ENCODE measurements around the gene SACS. TPM values are rescaled to one million over a fixed set of nuclear protein-coding genes. Genes with fewer than 3 reads are reported as not detected.
"Not testable (repeated sequence)": the region's sequence is repeated elsewhere in the genome, so short reads cannot be mapped to it uniquely, and the experiment has no call there.

The SACS gene
- total RNA-seq, 1 experiment from 2014 or later = 44.8 TPM

DNA sequence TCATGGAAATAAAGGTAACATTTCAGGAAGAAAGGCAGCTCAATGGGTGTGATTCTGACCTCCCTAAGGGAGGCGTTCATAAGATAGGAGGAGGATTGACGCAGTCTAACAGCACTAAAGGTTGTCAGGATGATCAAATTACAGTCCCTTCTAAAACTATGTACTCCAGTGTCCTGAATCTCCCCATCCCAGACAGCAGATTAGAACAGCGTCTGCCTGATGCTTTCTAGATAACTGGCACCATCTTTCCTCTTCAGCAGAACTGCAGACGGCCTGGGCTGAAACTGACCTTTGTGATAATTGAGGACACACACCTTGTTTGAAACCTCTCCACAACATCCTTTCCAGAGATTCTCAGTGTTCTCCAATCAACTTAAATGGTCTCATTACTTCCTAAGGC lies 25.5 kb upstream of the SACS start:
- DNase-seq (ENCODE audit: low read depth, low spot score) = no peak
- in situ Hi-C loops (cut with HindIII; ENCODE audit: low pct_unique_long_range_greater_than_20kb, low sequenced_read_pairs) = no loop called here

DNA sequence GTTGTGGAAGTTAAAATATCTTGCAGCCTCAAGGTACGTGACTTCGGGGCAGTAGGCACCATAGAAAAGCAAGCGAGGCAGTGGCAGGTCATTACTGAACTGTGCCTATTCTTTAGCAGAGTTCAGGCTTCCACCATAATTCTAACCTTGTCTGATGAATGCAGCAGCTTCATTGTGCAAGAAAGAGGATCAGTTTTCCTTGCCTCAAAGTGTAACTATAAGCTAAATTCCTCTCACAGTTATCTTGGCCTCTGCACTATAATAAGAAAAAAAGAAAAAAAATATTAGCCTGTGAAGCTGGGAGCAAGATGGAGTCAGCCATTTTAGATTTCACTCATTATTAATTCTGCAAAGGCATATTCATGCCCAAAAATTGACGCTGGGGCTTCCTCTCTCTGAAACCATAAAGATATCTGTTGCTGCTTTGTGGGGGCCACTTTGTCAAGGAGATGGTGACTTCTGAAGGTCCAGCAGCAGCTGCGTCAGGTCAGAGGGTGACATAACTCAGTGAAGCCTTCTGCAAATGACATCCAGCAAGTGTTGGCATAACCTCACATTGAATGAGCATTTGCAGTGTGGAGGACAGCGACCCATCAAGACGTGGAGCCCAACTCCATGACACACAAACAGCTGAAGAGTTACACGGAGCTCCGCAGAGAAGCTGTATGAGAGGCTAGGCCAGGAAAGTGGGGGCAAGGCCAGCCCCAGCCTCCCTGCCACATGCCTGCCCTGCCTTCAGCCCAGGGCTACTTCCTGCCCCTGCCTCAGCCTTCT lies 23.1 kb upstream of the SACS start:
- DNase-seq (ENCODE audit: low read depth, low spot score) = no peak
- in situ Hi-C loops (cut with HindIII; ENCODE audit: low pct_unique_long_range_greater_than_20kb, low sequenced_read_pairs) = no loop called here

DNA sequence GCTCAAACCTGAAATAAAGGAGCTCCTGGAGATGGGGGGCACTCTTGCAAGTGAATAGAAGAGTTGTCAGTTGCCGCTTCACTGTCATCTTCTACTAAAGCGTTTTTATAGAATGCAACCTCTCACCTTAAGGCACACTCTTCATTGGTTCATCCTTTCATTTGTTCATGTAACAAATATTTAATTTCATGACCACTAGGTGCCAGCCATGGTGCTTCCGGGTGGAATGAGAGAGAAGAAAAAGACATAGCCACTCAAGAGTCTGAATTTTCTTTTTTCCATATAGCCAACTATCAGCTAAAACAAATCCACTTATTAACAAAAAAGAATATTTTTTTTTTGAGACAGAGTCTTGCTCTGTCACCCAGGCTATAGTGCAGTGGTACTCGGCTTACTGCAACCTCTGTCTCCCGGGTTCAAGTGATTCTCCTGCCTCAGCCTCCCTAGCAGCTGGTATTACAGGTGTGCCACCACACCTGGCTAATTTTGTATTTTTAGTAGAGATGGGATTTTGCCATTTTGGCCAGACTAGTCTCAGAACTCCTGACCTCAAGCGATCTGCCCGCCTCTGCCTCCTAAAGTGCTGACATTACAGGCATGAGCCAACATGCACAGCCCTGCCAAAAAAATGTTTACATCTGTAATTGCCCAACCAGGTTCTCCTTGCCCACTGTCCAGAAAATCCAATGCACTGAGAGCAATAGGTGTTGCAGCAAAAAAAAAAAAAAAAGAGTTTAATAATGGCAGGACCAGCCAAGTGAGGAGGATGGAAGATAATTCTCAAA lies 22.1 kb upstream of the SACS start:
- peak; percentile 33 for DNase-seq (ENCODE audit: low read depth, low spot score)
- in situ Hi-C loops (cut with HindIII; ENCODE audit: low pct_unique_long_range_greater_than_20kb, low sequenced_read_pairs) = no loop called here

DNA sequence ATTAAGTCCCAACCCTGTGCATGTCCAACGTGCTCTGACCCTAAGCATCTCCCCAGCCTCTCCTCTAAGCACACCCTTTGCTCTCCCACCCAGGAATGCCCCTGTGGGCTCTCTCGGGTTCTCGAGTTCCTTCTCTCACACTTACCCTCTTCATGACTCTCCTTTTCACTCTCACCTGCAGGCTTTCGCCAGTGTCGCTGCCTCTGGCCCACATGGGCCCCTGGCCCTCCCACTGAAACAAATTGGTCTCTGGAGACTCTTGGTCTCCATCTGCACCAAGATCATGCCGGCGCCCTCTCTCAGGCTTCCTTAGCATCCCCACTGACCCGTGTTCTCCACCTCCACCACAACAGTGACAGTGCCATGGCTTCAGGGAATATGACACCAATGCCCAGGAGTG lies 19.6 kb upstream of the SACS start:
- in situ Hi-C loops (cut with HindIII; ENCODE audit: low pct_unique_long_range_greater_than_20kb, low sequenced_read_pairs) = no loop called here
- DNase-seq (ENCODE audit: low read depth, low spot score) = no peak

DNA sequence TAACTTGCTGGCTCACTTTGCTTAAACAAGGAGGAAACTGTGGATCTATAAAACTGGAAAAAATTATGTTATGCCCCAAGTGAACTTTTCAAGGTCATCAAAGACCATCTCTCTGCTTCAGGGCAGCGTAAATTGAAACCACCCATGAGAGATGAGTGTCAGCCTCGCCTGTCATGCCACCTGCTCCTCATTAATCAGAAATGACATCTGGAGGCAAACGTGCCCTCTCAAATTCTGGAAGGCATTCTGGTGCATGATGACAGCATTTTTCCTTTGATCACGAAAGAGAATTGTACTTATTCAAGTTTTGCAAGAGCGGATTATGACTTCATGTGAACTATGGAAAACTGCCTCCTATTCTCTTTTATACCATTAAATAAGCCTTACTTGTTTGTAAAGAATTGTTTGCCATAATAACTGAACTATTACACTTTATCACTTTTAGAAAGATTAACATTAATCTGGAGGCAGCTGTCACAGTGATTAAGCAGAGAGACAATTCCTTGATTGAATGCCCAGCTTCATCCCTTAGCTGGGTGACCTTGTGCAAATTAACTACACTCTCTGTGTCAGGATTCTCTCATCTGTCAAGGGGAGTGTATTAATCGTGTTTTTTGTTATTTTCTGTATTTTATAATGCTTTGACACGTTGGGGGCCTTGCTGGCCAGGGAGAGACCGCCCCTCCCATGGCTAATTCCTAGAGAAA lies 17.0 kb upstream of the SACS start:
- DNase-seq (ENCODE audit: low read depth, low spot score) = no peak
- in situ Hi-C loops (cut with HindIII; ENCODE audit: low pct_unique_long_range_greater_than_20kb, low sequenced_read_pairs) = no loop called here

DNA sequence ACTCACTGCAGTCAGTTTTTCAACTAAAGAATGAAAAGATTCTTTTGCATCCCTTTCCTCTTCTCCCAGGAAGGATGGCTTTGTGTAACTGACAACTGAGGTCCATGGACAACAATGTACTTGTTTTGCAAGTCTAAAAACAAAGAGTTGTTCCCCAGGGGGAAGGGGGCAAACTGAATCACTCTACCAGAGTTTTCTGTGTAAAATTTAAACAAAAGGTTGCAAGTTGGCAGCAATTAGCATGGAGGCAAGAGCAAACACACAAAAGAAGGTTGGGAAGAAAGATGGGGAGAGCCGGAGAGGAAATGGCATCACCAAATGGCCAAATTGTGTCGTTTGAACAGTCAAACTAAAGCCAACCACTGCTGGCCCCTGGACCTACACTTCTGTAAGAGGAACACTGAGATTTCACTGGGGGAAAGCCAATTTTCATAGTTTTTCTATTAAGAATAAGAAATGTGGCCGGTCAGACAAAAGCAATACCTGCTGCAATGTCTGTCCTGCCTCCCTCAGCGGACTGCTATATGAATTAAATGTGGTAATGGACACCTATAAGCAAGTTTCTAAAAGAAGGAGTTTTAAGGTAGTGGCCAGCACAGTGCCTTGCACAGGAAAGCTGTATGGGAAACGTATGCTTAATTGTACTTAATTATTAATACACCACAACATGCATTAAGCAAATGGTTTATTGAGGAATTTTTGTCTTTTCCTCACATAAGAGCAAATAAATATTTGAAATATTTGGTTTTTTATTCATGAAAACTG lies 16.1 kb upstream of the SACS start:
- in situ Hi-C loops (cut with HindIII; ENCODE audit: low pct_unique_long_range_greater_than_20kb, low sequenced_read_pairs) = no loop called here

DNA sequence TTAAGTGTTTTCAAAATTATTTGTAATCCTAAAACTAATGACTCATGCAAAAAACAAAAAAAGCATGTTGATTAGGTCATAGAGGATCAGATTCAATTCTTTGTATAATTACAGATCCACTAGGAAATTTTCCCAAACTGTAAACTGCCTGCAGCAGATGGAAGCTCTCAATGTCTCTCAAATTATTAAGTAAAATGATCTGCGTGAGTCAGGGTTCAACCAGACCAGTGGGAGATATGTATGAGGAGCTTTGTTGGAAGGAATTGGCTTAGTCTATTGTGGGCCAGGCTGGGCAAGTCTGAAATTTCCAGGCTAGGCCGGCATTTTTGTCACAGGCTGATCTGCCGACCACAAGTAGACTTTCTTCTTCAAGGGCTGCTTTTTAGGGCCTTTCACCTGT lies 14.4 kb upstream of the SACS start:
- no peak for DNase-seq (ENCODE audit: low read depth, low spot score)
- in situ Hi-C loops (cut with HindIII; ENCODE audit: low pct_unique_long_range_greater_than_20kb, low sequenced_read_pairs) = no loop called here

More for the DNA sequence above, 16.1 kb upstream of the SACS start:
- DNase-seq (ENCODE audit: low read depth, low spot score) = no peak

DNA sequence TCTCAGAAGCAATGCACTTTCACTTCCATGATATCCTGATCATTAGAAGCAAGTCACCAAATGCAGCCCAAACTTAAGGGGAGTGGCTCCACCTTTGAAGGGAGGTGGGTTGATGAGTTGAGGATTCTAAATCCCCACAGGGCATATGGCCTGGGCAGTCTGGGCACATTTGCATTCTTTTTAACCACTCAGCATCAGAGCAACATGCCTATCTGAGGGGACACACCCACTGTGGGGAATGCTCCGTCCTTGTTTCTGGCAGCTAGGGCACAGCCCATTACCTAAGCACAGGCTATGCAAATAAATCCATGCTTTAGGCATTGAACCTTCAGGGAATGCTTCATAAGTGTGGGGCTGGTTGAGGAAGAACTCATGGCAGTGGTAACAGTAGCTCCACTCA lies 12.3 kb upstream of the SACS start:
- no peak for DNase-seq (ENCODE audit: low read depth, low spot score)
- in situ Hi-C loops (cut with HindIII; ENCODE audit: low pct_unique_long_range_greater_than_20kb, low sequenced_read_pairs) = no loop called here

DNA sequence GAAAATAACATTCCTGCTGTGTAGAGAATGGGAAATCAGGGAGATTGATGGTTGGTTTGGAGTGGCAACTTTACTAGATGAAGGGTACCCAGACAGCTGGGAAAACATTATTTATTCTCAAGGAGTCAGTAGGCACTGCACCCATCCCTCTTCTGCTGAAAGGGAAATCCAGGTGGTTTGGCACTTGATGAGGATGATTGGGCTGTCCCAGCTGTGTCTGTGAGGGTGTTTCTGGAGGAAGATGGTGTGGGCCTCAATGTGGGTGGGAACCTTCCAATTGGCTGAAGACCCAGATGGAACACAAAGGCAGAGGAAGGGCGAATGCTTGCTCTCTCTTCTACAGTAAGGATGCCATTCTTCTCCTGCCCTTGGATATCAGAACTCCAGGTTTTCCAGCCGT lies 10.4 kb upstream of the SACS start:
- DNase-seq (ENCODE audit: low read depth, low spot score) = no peak
- in situ Hi-C loops (cut with HindIII; ENCODE audit: low pct_unique_long_range_greater_than_20kb, low sequenced_read_pairs) = no loop called here

DNA sequence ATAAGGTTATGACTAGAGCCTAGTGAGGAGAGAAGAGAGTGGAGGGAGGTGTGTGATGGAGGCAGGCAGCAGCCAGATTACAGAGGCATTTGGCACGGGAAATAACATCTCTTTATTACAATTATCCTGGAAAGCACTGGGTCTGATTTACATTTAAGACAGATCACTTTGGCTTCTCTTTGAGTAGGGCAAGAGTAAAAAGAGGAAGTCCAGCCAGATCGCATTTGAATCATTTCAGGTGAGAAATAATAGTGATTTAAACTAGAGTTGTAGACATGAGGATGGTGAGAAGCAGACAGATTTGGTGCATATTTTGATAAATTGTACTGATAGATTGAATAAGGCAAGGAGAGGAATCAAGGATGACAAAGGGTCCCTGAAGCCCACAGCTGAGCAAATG lies 9.6 kb upstream of the SACS start:
- in situ Hi-C loops (cut with HindIII; ENCODE audit: low pct_unique_long_range_greater_than_20kb, low sequenced_read_pairs) = no loop called here
- DNase-seq (ENCODE audit: low read depth, low spot score) = no peak

DNA sequence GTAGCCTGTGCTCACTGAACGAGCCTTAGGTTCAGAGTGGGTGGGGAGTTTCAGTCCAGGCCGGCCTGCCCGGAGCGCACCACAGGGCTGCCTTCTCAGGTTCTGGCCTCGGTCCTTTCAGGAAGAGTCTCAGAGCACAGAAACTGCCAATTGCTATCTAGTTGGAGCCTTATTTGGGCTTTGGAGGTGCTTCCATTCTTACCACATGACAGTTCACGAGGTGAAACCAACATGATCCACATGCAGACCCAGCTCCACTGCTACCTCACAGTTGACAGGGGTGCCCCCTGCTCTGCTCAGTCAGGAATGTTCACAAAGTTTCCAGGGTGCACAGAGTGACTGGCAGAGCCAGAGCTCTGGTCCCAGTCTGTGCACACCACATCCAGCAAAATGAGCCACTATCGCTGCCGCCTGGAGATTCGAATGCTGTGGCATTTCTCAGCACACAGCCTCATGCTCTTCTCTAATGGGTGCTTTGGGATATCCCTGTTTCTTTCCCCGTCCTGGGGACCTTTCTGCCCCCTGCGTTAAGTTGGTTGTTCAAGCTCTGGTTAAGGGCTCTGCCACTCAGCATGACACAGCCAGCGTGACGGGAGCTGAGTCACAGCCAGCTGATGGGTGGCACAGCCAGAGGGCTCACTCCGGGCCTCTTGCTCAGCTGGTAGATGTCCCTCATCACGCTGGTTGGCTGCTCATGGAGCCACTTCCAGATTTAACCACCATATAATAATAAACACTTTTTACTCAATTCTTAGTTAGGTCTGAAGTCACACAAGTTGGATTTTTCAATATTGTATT lies 7.5 kb upstream of the SACS start:
- in situ Hi-C loops (cut with HindIII; ENCODE audit: low pct_unique_long_range_greater_than_20kb, low sequenced_read_pairs) = no loop called here
- DNase-seq (ENCODE audit: low read depth, low spot score) = peak; percentile 34

DNA sequence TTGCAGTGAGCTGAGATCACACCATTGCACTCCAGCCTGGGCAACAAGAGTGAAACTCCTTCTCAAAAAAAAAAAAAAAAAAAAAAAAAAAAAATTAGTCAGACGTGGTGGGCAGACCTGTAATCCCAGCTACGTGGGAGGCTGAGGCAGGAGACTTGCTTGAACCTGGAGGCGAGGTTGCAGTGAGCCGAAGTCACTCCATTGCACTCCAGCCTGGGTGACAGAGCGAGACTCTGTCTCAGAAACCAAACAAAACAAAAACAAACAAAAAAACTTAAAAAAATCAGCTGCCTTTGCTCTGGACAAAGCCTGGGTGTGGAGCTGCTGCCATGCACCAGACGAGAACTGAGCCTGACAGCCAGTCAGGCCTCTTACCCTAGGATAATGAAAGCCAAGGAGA lies 6.8 kb upstream of the SACS start:
- in situ Hi-C loops (cut with HindIII; ENCODE audit: low pct_unique_long_range_greater_than_20kb, low sequenced_read_pairs); DNase-seq (ENCODE audit: low read depth, low spot score): not testable (repeated sequence)

DNA sequence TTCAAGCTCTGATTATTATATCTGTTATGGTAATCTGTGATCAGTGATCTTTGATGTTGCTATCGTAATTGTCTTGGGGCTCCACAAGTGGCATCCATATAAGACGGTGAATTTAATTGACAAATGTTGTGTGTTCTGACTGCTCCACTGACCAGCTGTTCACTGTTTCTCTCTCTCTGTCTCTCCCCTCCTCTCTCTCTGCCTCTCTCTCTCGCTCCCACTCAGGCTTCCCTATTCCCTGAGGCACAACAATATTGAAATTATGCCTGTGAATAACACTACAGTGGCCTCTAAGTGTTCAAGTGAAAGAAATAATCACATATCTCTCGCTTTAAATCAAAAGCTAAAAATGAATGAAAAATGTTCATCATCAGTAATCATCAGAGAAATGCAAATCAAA lies 4.4 kb upstream of the SACS start:
- DNase-seq (ENCODE audit: low read depth, low spot score) = no peak
- in situ Hi-C loops (cut with HindIII; ENCODE audit: low pct_unique_long_range_greater_than_20kb, low sequenced_read_pairs) = no loop called here

DNA sequence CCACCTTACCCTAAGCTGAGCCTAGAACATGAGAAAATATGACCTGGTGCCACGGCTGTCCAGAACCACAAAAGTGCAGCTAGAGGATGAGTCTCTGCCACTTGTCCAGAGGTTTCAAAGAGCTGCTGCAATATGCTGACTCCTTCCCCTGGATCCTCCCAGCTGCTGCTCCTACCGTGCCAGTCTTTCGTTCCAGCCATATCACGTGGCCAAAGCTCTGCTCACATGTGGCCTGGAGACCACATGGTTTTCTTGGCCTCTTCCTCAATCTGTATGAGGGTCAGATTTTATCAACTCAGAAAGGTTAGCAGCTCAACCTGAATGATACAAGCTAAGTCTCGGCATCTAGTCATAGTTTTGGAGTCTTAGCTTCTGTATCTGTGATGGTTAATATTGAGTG lies 3.2 kb upstream of the SACS start:
- no peak for DNase-seq (ENCODE audit: low read depth, low spot score)
- in situ Hi-C loops (cut with HindIII; ENCODE audit: low pct_unique_long_range_greater_than_20kb, low sequenced_read_pairs) = no loop called here

DNA sequence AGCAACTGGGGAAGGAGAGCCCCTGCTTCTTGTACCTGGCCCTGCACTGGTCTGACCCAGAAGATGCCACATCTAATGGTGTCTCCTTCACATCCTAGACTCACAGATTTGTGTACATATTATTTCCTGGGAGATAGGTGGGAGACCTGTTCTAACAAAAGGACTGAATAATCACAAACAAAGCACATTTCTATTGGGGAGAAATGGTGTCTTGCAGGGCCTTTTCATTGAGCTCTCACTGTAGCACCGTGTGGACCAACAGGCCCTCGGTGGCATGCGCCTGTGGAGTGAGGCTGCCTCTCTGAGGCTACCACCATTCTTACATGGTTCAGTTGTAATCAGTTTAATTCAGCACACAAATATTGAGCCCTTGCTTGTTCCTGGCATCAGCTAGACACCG lies 989 bp upstream of the SACS start:
- DNase-seq (ENCODE audit: low read depth, low spot score) = no peak
- in situ Hi-C loops (cut with HindIII; ENCODE audit: low pct_unique_long_range_greater_than_20kb, low sequenced_read_pairs) = no loop called here

DNA sequence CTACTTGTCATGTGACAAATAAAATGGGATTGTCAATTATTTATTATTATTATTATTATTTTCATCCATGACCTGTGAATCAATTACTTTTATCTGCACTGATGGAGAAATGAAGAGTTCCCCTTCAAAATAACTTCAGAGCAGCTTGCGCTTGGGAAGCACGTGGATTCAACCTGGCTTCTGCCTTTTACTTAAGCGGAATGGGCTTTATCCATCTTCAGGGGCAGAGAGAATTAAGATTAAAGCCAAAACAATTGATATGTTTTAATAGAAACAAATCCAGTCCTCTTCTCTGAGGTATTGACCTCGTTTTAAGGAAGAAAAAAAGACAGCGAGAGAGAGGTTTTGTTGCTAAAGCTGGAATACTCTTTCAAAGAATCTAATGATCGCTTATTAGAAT lies 876 bp downstream of the SACS start:
- DNase-seq (ENCODE audit: low read depth, low spot score) = no peak
- in situ Hi-C loops (cut with HindIII; ENCODE audit: low pct_unique_long_range_greater_than_20kb, low sequenced_read_pairs) = no loop called here

DNA sequence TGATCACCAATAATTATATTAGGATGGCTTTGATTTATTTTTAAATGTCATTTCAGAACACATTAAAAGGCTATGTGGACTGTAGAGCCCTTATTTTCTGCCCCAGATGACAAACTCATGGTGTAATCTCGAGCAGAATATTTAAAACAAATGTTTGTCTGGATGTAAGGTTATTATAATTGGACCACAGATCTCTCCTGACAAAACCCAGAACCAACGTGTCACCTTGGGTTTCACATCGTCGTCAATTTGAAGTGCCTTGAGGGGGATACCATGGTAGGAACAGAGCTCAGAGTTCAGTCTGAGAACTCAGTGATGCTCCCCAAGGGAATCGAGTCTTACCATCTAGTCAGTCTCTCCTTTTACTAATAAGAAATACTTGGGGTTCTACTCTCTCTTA lies 2.8 kb downstream of the SACS start:
- in situ Hi-C loops (cut with HindIII; ENCODE audit: low pct_unique_long_range_greater_than_20kb, low sequenced_read_pairs) = no loop called here
- DNase-seq (ENCODE audit: low read depth, low spot score) = no peak

Data from SK-MEL-5 (cell line).